Stimulated activated CD4-positive, alpha-beta T cell treated with anti-CD3 and anti-CD28 coated beads, Interleukin-1b, Interleukin-23, amount 100 ng/mL, for 4 hours (primary cell): ENCODE data around the gene DNM3.

Source experiments
- DNase-seq, 2 donors: peaks; one replicate each; pipeline ENCODE4 v3.0.0-alpha.2; 2020; ENCODE audit warnings: low read depth in 2 of 2

The DNM3 gene

GRCh38 chr1:172172352-172172831 is 331.1 kb downstream of the DNM3 start:
- DNase-seq = no peak

GRCh38 chr1:172176206-172176605 is 334.9 kb downstream of the DNM3 start:
- no peak for DNase-seq

GRCh38 chr1:172177849-172178248 is 336.6 kb downstream of the DNM3 start:
- DNase-seq = no peak

- DNase-seq = no peak
Observed at GRCh38 chr1:172178886-172179285, 337.6 kb downstream of the DNM3 start.

DNA sequence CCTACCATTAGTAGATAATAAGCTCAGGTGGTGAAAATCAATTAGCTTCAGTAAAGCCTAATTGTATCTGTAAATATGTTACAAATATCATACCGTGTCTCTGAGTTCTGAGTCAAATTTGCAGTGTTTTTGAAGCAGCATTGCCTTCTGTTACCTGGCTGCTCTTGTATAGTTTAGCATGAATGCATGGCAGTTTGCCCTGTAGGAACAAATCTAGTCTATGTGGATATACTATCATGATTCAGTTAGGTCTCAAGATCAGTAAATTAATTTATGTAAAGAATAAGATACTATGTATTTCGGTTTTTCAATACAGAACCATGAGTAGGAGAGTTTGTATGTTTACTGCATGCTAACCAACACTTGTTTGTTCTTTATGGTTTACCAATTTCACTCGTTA is 338.6 kb downstream of the DNM3 start:
- no peak for DNase-seq

DNA sequence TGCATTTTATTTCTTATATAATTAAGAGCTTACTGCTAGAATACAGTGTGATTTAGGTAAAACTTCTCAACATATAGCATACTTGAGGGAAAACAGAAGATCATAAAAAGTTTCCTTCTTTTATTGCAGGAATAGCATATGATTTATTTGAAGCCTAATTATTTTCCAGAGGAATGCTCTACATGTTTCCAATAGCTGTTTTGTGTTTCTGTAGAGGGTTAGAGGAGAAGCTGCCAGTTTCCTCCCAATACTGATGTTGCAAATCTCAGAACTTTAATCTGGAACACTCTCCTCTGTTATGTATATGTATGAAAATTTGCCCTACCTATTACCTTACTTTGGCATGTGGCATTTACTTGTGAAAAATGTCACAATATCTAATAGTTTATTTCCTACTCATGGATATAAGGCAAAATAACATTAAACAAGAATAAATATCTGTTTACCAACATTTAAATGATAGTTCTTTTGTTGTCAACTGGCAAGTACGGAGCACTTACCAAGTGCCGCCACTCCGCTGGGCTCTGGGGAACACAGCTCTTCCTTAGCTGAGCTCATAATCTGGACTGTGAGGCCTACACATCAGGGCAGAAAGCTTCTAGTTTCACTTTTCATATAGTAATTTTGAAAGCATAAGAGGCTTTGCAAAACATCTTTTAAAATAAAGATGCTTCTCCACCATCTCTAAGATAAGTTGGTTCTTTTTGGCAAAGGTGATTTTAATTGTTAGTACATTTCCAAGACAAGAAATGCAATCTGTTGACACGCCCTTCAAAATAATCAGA is 339.4 kb downstream of the DNM3 start:
- peak; percentile 8 to 14 for DNase-seq

DNA sequence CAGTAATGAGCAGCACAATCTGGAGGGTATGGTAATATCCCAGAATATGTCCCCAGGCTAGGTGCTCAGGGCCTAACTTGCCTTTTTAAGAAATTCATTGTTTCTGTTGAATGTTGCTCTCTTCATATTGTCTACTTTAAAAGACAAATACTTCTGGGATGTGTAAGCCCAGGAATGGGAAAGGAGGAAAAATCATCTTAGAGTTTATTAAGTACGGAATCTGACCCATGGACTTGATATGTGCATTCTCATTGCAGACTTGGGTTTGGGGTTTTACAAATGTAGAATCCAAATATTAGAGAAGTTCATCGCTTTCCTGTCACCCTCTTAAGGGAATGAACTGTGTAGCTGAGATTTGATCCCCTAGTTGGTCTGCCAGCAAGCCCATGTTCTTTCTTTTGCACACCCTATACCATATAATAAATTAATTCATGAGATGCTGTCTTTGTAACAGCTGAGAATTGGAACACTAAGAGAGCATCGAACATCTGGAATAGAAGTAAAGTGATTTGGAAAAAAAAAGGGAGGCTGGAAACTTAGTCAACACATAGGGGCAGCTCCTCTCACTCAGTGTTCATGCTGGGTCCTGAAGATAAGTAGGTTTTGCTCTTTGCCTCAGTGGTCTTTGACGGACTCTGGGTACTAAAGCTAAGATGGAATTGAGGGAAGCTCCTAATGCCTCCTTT is 343.4 kb downstream of the DNM3 start:
- DNase-seq = no peak

GRCh38 chr1:172185211-172185610 is 343.9 kb downstream of the DNM3 start:
- DNase-seq = no peak

DNA sequence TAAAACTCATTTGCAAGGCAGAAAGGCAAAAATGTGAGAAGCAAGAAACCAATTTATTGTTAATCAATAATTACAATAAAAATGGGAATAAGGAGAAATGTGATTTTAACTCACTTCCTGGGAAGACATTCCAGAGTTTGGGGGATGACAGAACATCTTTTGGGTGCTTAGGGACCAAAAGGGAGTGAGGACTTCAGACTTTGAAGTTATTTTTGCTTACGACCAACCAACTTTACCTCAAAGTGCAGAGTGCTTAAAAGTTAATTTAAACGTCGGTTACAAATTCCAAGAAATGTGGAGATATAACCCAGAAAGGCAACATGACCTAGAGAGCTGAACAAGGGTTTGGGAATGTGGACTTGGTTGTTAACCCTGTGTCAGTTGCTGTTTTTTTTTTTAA is 344.7 kb downstream of the DNM3 start:
- DNase-seq = no peak

DNA sequence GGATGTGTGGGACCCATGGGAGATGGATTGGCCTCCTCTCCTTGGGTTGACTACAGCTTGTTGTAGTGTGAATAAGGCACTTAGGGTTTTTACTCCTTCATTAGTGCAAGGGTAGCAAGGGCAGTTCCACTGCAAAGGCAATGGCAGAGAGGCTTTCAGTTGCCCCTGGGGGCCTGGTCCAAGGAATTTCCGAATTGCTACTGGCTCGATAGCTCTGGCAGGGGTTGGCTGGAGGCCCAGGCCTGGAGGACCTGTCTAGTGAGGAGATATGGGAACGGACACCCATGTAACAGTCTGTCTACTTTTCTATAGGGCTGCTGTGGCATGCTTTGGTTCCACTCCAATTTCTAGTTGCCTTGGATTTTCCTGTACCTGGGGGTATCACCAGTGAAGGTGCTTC is 360.3 kb downstream of the DNM3 start:
- no peak for DNase-seq

DNA sequence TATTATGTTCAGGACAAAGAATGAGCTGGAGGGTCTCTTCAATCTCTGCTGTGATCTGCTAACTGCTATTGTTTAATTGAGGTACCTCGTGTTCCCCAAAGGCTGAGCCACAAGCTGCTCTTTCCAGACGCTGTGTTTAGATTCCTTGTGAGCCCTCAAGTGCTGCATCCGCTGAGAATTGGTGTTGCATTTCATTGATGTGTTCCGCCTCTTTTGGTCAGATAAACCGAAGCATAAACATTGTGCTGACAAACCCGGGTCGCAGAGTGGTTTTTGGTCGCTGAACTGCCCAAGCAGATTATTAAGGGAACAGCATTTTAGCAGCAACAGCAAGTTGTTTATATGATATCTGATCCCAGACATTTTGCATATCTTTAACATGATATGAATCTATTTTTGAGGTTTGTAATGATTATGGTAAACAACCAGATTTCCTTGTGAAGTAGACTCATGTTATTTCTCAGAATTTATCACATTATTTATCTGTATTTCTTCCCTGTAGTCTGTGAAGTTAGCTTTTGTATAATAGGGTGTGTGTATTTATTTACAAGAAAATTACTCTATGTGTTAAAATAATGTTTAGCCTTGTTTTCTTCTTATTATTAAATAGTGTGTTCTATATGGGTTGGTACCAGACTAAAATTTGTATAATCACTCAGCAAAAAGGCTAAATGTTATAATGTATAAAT is 362.0 kb downstream of the DNM3 start:
- no peak for DNase-seq

DNA sequence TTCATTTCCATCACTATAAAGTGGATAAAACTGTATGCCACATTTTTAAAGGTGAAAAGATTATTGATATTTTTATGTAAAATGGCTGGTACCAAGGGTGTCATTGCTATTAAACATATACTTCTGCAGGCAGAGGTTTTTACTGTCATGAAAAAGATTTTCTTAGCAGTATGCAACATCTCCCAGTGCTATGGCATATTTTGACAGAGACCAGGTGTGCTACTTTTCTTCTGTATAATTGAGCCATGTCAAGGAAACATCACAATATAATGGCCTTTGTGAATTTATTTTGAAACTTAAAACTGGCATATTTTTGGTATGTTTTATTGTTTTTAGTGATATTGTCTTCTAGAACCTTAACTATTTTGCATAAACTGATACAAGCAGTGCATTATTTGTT is 362.6 kb downstream of the DNM3 start:
- DNase-seq = no peak

DNA sequence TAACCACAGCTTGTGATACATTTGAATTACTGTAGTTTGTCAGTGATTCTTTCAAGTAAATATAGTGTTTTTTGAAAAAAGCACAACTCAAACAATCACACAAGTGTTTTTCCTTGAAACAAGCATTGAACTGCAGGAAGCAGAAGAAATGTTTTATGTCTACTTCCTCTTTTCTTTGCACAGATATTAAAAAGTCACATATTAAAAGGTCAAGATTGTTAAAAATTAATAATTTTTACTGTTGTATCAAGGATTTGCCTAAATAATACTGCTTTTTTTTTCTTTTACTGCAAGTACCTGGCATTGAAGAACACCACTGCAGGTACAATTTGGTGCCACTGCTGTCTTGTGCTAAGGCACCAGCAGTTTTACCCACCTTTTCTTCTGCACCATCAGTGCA is 365.0 kb downstream of the DNM3 start:
- no peak for DNase-seq

GRCh38 chr1:172208635-172209034 is 367.3 kb downstream of the DNM3 start:
- no peak for DNase-seq

GRCh38 chr1:172211221-172211620 is 369.9 kb downstream of the DNM3 start:
- DNase-seq = no peak

DNA sequence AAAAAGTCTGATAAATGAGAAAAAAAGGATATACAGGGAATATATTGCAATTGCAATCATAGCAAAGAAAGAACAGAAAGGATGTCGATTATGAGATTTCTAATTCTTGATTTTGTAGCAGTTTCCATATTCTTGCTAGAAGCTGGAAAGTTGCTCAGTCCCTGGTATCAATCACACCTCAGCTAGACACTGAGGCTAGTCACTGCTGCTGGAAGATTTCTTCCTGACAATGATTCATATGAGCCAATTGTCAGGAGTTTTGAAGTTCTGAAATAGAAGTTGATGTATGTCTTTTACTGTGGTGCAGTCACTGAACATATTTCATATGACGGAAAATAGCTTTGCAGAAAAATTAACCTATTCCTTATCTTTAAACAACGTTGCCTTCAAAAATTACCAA is 370.8 kb downstream of the DNM3 start:
- DNase-seq = no peak

DNA sequence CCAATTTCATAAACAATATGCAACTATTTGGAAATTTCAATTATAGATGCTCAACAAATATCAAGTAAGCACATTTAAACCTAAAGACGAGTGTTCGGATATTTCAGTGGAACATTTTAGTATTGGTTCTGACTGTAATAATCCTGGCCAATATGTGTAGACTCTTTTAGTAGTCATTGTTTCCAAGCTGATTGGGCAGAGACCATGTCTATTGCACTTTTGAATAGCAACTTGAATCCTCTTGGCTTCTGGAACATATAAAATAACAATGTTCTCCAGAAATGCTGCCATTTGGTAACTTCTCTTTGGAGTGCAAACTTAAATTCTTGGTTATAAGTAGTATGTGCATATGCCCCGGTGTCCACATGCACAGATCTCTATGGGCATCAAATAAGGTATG is 373.7 kb downstream of the DNM3 start:
- DNase-seq = no peak

GRCh38 chr1:172219966-172220365 is 378.7 kb downstream of the DNM3 start:
- DNase-seq = no peak

- DNase-seq = no peak
Observed at GRCh38 chr1:172220376-172220775, 379.1 kb downstream of the DNM3 start.

GRCh38 chr1:172221436-172221835 is 380.1 kb downstream of the DNM3 start:
- no peak for DNase-seq

DNA sequence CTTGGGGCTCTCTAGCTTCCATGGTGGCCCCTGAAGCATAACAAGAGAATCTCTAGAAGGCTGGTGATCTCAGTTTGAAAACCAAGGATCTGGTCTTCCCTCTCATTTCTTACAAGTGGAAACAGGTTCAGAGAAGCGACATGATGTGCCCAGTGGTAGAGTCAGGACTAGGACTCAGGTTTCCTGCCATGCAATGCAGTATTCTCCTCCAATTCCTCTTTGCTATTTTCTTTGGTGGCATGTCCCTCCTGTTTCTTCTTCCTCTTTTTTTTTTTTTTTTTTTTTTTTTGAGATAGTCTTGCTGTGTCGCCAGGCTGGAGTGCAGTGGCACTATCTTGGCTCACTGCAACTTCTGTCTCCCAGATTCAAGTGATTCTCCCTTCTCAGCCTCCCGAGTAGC is 383.6 kb downstream of the DNM3 start:
- no peak for DNase-seq

- DNase-seq = no peak
Observed at GRCh38 chr1:172229942-172230341, 388.6 kb downstream of the DNM3 start.

DNA sequence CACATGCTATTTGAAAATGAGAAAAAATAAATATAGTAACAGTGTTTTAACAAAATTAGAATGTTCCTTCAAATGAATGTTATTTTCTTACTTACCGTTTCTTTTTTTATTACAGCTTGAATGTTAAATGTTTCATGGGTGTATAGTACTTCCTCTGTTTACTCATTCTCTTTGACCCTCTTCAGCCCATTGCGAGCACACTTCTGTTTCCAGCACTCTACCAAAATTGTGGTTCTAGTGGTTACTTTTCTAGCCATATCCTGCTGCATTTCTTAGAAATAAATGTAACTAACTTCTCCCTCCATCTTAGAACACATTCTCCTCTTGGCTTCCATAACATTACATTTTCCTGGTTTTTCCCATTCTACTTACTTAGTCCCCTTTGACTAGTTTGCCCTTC is 389.2 kb downstream of the DNM3 start:
- DNase-seq = no peak
